ENCODE data around the gene MAN2C1.

DNA sequence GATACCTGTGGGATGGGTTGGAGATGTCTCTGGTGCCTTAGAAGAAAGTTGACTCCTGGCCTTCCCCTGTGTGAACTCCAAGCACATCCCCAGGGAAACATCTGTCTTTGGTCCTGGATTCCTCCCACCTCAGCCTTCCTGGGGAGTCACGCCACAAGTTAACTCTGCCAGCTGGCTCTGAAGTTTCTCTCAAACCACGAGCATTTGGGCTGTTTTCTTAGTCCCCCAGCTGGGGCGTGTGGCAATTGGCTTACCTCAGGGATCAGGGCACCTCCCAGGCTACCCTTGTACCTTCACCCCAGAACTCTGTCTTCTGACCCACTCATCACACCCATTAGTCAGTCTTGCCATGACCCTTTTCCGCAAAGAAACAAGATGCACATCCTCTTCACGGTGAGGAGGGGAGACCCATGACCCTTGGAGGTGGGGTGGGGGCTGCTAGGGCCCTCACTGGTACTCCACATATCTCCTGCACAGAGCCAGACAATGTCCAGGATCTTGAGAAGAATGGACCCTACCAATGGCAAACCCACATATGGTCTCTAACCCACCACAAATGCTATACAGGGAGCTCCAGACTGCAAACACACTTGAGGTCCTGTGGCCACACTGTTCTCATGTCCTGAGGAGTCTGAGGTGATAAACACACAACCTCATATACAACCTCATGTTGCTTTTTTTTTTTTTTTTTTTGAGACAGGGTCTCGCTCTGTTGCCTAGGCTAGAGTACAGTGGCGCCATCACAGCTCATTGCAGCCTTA is 17.6 kb downstream of the MAN2C1 start:
- TF ChIP-seq, protein P1, sequence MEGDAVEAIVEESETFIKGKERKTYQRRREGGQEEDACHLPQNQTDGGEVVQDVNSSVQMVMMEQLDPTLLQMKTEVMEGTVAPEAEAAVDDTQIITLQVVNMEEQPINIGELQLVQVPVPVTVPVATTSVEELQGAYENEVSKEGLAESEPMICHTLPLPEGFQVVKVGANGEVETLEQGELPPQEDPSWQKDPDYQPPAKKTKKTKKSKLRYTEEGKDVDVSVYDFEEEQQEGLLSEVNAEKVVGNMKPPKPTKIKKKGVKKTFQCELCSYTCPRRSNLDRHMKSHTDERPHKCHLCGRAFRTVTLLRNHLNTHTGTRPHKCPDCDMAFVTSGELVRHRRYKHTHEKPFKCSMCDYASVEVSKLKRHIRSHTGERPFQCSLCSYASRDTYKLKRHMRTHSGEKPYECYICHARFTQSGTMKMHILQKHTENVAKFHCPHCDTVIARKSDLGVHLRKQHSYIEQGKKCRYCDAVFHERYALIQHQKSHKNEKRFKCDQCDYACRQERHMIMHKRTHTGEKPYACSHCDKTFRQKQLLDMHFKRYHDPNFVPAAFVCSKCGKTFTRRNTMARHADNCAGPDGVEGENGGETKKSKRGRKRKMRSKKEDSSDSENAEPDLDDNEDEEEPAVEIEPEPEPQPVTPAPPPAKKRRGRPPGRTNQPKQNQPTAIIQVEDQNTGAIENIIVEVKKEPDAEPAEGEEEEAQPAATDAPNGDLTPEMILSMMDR (IDR thresholded peaks at IDR 0.05): no peak
- TF ChIP-seq POLR2A (IDR thresholded peaks at IDR 0.05): peak in 1 of 3 donors; percentile 6

Measured in body of pancreas (tissue), 4 donors.